HG02763 (cell line): ENCODE results near the gene CIAO3.

ENCODE experiments used
- ATAC-seq: cut with Tn5 transposase; IDR thresholded peaks from one replicate; pipeline ENCODE4 v1.9.1; 2021; ENCODE audit warnings: mild to moderate bottlenecking, moderate library complexity; ENCODE audit not compliant: unreplicated experiment

The CIAO3 gene

DNA sequence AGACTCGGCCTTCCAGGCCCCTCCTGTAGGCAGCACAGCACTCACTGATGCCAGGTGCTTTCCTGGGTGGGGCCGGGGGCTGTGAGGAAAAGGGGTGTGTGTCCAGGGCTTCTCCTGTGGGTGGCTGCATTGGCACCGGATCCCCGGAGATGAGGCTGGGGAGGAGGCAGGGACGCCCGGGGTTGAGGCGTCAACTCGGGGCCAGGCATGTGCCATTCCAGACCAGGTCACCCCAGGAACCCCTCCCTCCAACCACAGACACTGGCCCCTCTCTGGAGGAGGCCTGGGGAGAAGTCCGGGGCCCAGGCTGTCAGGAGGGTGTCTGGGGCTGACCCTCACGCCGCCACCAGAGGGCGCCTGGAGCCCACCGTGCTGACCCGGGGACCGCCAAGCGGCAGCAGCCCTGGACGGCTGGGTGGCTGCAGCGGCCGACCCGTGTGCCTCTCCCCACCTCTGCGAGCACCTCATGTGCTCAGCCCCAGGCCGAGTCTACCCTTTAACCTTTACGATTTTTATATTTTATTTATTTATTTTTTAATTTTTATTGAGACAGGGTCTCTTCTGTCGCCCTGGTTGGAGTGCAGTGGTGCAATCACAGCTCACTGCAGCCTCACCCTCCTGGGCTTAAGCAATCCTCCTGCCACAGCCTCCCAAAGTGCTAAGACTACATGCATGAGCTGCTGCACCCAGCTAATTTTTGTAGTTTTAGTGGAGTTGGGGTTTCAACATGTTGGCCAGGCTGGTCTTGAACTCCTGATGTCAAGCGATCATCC lies 29.1 kb downstream of the CIAO3 start:
- ATAC-seq = no peak

DNA sequence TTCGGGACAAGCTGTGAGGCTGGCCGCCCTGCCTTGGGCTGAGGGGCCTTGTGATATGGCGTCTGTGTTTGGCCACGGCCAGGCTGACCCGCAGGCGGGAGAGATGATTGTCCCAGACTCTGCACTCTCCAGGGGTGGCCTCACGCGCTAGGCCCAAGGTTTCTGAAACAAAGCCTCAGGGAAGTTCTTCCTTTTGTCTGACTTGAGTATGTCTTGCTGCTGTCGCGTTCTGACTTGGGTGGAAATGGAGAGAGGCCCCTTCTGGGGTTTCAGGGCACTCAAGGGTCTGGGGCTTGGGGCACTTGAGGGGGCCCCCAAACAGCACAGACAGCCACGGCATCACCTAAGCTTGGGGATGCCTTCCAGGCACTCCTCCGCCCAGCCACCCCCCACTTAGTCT lies 29.7 kb downstream of the CIAO3 start:
- no peak for ATAC-seq

DNA sequence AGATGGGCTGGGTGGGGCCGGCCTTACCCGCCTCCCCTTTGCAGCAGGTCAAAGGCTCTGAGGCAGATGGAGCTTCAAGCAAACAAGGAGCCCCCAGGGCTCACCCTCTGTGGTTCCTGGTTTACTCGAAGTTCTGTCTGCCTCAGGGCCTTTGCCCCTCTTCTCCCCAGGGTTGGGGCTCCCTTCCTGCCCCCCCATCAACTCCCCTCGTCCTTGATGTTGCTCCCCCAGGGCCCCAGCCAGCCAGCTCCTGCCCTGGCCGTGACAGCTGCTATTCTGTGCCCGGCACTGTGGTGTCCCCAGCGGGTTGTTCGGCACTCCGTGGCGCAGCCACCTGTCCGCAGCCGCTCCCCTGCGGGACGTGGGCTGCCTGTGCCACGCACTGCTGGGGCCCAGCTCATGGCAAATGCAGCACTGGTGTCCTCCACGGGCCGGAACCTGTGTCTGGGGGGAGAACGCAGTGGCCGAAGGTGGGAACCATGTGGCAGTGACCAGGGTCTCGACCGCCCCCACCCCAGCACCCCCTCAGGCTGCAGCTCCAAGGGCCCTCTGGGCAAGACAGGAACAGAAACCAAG lies 30.2 kb downstream of the CIAO3 start:
- no peak for ATAC-seq

DNA sequence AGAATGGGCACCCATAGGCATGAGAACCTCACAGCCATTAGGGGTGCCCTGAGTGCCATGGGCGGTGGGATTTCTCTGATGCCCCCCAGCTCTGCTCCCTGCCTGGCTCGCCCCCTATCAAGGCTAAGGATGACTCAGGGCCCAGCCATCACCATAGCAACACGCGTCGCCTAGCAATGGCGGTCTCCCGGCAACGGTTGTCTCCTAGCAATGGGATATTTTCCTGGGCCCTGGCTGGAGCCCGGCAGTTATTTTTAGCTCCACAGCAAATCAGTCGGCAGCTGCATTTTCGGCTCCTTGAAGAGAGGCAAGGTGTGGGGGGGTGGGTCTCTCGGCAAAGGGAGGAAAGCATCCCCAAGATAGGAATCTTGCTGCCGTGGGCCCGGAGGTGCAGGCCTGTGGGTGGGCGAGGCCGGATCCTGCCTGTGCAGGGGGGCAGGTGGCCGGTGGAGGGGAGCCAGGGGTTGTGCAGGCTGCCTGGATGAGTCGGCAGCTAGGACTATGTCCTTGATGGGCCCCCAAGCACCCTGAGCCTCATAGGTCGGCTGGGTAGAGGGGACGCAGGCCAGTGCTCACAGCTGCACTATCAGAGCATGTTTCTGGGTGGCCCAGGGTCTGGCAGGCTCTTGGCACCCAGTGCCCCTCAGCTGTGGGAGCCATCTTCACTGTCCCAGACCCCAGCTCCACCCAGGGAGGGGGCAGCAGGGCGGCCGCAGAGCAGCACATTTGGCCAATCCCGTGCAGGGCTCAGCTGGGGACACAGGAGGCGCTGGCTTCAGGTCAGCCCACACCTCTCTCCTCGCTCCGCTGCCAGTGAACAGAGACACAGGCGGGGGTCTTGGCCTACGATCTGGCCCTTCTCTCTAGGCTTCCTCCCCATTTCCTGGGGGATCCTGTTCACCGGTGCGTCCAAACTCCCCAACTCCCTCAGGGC lies 31.0 kb downstream of the CIAO3 start:
- no peak for ATAC-seq

DNA sequence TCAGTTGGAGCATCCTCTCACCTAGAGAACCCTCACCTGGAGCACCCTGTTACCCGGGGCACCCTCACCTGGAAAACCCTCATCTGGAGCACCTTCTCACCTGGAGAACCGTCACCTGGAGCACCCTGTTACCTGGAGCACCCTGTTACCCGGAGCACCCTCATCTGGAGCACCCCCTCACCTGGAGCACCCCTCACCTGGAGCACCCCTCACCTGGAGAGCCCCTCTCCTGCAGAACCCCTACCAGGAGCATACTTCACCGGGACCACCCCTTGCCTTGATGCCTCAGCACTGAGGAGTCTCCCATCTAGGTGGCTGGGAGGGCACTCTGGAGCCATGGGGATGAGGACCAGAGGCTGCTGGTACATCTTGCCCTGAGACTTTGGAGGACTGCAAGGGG lies 31.8 kb downstream of the CIAO3 start:
- no peak for ATAC-seq

GRCh38 chr16:708019-708418 lies 32.8 kb downstream of the CIAO3 start:
- ATAC-seq = no peak

DNA sequence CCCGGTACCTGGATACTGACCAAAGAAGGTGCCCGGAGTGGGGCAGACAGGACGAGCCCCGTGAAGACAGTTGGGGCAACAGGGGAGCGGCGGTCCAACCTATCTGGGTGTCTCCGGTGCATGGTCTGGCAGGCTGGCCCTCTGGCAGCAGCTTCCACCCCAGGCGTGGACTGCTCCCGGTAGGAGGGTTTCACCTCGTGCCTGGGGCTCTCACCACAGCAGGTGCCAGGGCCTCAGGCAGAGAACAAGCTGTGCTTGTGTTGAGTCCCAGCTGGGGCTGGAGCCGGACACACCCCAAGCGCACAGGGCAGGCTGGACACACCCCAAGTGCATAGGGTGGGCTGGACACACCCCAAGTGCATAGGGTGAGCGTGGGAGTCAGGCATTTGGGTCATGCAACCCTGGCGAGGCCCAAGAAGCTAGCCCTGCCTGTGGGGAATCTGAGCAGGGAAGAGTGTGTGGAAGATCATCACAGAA lies 33.7 kb downstream of the CIAO3 start:
- ATAC-seq = no peak

GRCh38 chr16:706189-707061 lies 34.4 kb downstream of the CIAO3 start:
- no peak for ATAC-seq

DNA sequence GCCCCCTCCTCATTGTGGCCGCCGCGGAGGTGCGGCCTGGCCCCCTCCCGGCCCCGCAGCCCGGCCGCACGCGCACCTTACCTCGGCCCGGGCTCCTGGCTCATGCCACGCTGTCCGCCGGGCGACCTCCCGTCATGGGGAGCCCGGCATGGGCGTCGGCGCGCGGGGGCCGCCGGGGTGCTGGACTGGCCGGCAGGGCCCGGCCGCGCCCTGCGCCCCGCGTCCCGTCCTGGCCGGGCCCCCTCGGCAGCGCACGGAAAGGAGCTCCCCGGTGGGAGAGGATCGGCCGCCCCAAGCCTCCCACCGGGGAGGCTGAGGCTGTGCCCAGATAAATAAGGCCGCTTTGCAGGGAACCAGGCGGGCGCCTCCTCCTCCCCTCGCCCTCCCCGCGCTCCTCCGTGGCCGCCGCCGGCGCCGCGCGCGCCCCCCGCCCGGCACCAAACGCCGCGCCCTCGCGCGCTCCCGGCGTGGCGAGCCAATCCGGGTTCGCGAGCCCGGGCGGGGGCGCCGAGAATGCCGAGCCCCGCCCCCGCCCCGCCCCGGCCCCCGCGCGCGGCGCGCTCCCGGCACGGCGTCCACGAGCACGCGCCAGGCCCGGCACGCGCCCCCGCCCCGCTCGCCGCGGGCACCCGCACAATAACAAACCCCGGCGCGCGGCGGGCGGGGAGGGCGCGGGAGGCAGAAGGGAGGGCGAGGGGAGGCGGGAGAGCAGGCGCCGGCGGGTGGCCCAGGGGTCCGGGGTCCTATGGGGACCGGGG lies 35.2 kb downstream of the CIAO3 start, which contains the start of gene FBXL16:
Gene FBXL16 (minus strand): TSS at position 371 of the 758 bp plus-strand sequence. CDS start 8,396 bp downstream, outside the sequence.
- ATAC-seq = no peak

DNA sequence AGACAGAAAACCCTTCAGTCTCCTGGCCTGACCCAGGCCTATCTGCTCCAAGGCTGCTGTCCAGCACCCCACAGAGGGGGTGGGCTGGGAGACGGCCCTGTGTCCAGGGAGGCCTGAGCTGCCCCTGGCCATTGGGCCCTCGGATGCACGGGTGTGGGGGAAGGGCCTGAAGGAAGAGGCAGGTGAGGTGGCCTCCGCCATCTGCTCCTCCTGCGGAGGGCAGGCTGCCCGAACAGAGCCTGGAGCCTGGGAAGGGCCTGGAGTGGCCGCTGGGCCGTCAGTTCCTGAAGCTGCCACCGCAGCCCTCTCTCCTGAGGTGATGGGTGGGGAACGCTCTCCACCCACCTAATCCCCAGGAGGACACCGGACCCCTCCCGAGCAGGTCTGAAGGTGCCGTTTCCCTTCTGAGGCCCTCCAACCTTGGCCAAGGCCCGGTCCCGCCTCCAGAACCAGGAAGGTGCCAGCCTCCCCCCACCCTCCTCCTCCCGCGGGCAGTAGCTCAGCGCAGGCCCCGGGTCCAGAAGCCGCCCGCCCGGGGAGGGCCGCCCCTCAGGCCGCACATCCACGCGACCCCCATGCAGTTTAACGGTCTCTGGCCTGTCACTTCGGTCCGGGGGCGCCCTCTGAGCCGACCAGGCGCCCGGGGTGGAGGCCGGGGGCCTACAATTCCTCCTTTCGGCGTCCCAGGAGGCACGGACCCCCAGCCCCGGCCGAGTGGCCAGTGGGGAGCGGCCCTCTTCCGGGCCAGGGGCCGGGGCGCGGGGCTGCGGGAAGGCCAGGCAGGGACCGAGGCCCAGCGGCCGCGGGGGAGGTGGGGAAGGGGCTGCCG lies 36.0 kb downstream of the CIAO3 start:
- no peak for ATAC-seq

DNA sequence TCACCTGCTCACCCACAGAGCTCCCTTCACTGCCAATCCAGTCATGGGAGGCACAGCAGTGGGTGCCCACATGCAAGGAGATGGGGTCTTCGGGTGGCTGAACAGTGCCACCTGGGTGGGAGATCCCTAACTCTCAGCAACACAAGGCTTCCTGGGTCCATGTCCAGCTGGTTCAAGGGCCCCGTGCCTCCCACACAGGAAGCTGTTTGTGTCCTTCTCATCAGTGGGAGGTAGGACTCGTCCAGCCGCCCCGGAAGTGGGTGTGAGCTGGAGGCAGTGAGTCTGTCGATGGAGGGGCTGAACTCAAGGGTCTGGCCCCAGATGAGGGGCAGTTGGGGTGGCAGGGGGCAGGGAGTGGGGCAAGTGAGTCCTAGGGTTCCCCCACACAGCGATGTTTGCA lies 36.8 kb downstream of the CIAO3 start:
- no peak for ATAC-seq

- ATAC-seq = no peak
Measured at GRCh38 chr16:703406-703805, 37.4 kb downstream of the CIAO3 start.

DNA sequence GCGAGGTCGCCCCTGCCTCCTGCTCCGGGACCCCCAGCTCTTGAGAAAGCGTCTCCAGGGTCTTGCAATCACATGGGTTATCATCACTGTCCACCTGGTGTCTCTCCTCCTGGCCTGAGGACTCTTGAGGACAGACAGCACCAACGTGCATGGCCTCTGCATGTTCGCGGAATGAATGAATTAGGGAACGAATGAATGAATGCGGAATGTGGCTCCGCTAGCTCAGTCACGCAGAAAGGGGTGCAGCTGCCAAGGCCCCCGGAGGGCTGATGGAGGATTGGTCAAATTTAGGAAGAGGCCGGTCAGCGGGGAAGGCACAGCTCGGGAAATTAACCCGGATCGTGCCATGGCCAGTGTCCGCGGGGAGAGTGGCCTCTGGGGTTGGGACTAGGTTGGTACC lies 38.5 kb downstream of the CIAO3 start:
- no peak for ATAC-seq

DNA sequence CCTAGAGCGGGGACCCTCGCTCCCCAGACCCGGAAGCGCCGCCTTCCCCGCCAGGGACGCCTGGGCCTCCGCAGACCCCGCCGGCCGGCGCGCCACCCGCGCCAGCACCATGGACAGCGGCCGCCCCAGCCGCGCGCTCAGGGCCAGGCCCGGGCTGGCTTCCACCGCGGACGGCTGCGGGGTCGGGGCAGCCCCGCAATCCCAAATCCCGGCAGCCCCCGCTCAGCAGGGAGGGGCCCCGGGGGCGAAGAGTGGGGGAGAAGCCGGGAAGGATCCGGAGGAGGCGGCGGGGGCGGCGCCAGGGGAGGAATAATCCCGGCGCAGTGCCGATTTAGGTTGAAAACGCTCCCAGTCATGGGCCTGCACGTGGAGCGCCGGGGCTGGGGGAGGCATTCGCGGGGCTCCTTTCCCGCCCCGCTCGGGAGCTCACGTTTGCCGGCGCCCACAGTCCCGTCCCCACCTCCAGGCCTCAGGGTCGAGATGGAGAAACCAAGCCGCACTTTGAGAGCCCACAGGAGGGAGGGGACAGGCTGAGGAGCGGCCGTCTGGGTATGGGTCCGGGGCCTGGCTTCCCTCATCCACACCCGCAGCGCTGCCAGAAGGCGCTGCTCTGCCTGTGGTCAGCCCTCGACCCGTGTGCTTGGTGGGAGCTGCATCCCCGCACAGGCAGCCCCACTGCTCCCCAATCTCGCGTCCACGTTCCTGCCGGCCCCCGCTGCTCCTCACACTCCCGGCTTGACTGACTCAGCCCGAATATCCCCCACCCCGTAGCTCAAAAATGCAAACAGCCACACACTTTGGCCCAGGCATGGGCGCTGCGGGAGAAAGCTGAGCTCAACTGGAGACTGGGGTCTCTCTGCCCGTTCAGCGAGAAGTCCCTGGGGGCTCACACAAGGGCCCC lies 39.9 kb downstream of the CIAO3 start:
- no peak for ATAC-seq

DNA sequence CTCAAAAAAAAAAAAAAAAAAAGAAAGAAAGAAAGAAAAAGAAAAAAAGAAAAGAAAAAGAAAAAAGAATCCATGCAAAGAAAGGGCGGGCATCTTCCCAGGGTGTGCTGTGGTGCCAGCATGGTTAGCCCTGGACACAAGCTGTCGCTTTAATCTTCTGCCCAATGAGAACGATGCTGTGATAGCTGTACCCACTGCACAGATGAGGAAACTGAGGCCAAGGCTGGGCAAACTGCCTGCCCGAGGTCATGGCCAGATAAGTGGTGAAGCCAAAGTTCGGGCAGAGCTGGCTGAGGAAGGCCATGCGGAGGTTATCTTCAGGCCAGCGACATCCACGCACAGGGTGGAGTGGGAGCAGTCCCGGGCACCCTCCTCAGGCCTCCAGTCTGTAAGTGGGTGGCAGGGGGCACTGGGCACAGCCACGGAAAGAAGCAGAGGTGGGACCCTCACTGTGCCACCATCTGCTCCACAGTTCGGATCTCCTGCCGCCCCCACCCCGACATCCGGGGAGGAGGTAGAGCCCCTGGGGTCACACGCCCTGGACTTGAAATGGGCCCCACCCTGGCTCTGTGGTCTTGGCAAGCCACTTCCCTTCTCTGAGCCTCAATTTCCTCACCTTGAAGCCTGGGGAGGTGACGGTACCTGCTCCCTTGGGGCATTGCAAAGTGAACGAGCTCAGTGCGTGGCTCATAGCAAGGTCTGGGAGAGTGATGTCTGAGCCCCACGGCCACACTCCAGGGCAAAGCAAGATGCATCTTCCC lies 41.7 kb downstream of the CIAO3 start:
- no peak for ATAC-seq

DNA sequence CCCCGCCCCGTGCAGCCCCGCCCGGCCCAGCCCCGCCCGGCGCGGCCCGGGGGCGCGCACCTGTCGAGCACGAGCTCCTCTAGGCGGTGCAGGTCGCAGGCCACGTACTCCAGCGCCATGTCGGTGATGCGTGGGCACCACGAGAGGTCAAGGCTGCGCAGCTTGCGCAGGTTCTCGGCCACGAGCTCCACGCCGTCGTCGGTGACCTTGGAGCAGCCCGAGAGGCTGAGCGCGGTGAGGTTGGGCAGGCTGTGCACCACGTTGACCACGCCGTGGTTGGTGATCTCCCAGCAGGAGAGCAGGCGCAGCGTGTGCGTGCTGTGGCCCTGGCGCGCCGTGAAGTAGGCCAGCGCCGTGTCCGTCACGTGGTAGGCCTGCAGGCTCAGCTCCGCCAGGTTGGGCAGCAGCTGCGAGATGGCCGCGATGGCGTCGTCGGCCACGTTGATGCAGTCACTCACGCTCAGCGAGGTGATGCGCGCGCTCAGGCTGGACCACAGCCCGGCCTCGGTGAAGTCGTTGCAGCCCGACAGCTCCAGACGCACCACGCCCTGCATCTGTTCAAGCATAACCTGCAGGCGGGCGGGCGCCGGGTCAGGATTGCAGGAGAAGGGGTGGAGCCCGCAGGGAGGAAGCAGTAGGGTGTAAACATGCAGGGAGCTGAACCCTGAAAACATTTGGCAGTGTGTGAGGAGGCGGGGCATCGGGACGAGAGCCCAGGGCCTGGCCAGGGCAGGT lies 45.3 kb downstream of the CIAO3 start:
- ATAC-seq = no peak
